Endothelial cell of umbilical vein (primary cell): ENCODE results near the gene NEDD4L. TPM values are rescaled to one million over a fixed set of nuclear protein-coding genes. Genes with fewer than 3 reads are reported as not detected.

Experiments used
- BruUV-seq: library from RNA; stranded (reverse); fragments of 400-500 nt; replicated peaks from 2 replicates; lab custom pipeline; 2021; lab: Mats Ljungman, UMichigan
- CTCF ChIA-PET: fragments of 300-600, 350-600 bp; sonication (Branson Sonifier 250); formaldehyde crosslinking; loops from one replicate; lab custom pipeline; 2021; ENCODE audit warnings: antibody characterized with exemption, inconsistent platforms; lab: Charles Lee
- POLR2A ChIA-PET: fragments of 300-600, 350-600 bp; sonication (Branson Sonifier 250); formaldehyde crosslinking; loops from one replicate; lab custom pipeline; 2021; ENCODE audit warnings: antibody characterized with exemption, inconsistent platforms; lab: Charles Lee
- DNase-seq: peaks from one replicate; pipeline ENCODE4 v3.0.0-alpha.2; 2011; ENCODE audit warnings: low read depth, low spot score
- FAIRE-seq: peaks from 2 replicates; lab custom pipeline; 2011; peaks lifted over from hg19 to GRCh38; lab: Jason Lieb, UNC
- H2AFZ ChIP-seq: 2 replicates; pipeline ENCODE4 v1.6.0; 2012; ENCODE audit warnings: low read depth, low read length, control low read depth, inconsistent platforms
- H3K27ac ChIP-seq: 2 replicates; pipeline ENCODE4 v1.5.1; 2011; ENCODE audit warnings: low read depth, mild to moderate bottlenecking, control low read depth, low read length, moderate library complexity; ENCODE audit not compliant: insufficient read depth
- H3K27me3 ChIP-seq, 2 experiments: 2 replicates each; pipeline versions ENCODE4 v1.6.0 to v1.6.1; 2011; ENCODE audit warnings: low read length in 2 of 2, mixed read lengths in 1 of 2; ENCODE audit not compliant: control insufficient read depth in 2 of 2, insufficient read depth in 2 of 2
- H3K36me3 ChIP-seq, 2 experiments: 2 replicates in 1 of 2; 3 replicates in 1 of 2; pipeline ENCODE4 v1.5.1; 2011; ENCODE audit warnings: low read length in 2 of 2, mild to moderate bottlenecking in 1 of 2, moderate library complexity in 1 of 2; ENCODE audit not compliant: control insufficient read depth in 2 of 2, insufficient read depth in 2 of 2; ENCODE audit errors: extremely low read depth in 1 of 2
- H3K4me1 ChIP-seq: 3 replicates; pipeline ENCODE4 v1.5.1; 2011; ENCODE audit warnings: mild to moderate bottlenecking, low read length; ENCODE audit not compliant: control insufficient read depth, insufficient read depth; ENCODE audit errors: extremely low read depth
- H3K4me2 ChIP-seq: 2 replicates; pipeline ENCODE4 v1.6.1; 2011; ENCODE audit warnings: low read length, control low read depth, mixed read lengths; ENCODE audit not compliant: insufficient read depth
- H3K4me3 ChIP-seq, 3 experiments: fragments of 200-600 bp in 1 of 3; sonication (generic), shearing (Covaris generic) in 1 of 3; replicated peaks in 1 of 3; 2 replicates each; pipeline ENCODE4 v1.5.1; 2011 to 2016; ENCODE audit warnings: control low read depth in 3 of 3, low read length in 3 of 3, mild to moderate bottlenecking in 2 of 3, inconsistent platforms in 1 of 3, low read depth in 1 of 3, moderate library complexity in 1 of 3; ENCODE audit not compliant: insufficient read depth in 1 of 3
- H3K79me2 ChIP-seq: 2 replicates; pipeline ENCODE4 v1.6.0; 2012; ENCODE audit warnings: low read length, inconsistent platforms; ENCODE audit not compliant: control insufficient read depth, insufficient read depth
- H3K9ac ChIP-seq: replicated peaks from 2 replicates; pipeline ENCODE3; 2011; ENCODE audit warnings: low read length, control low read depth; ENCODE audit not compliant: insufficient read depth; ENCODE audit errors: extremely low read depth
- H3K9me1 ChIP-seq: replicated peaks from 3 replicates; pipeline ENCODE4 v1.6.0; 2011; ENCODE audit warnings: mild to moderate bottlenecking, low read length; ENCODE audit not compliant: control insufficient read depth, insufficient read depth; ENCODE audit errors: extremely low read depth
- H3K9me3 ChIP-seq: replicated peaks from 2 replicates; pipeline ENCODE4 v1.5.1; 2012; ENCODE audit warnings: low read length, inconsistent platforms; ENCODE audit not compliant: control insufficient read depth, insufficient read depth
- H4K20me1 ChIP-seq: replicated peaks from 2 replicates; pipeline ENCODE3; 2011; ENCODE audit warnings: mild to moderate bottlenecking, low read length; ENCODE audit not compliant: control insufficient read depth, insufficient read depth; ENCODE audit errors: extremely low read depth
- EZH2 ChIP-seq: IDR thresholded peaks from 2 replicates; pipeline ENCODE4 v1.6.1; 2012; ENCODE audit warnings: borderline replicate concordance, low read depth, mild to moderate bottlenecking, moderate library complexity, low read length, inconsistent platforms; ENCODE audit not compliant: severe bottlenecking
- FOS ChIP-seq: IDR thresholded peaks from 2 replicates; pipeline ENCODE4 v1.6.1; 2011; ENCODE audit warnings: mild to moderate bottlenecking, low read length, moderate library complexity, borderline replicate concordance; ENCODE audit not compliant: insufficient read depth
- GATA2 ChIP-seq: IDR thresholded peaks from 2 replicates; pipeline ENCODE4 v1.7.0; 2011; ENCODE audit warnings: low read depth, mild to moderate bottlenecking, moderate library complexity, mixed read lengths, low read length; ENCODE audit not compliant: insufficient read length, insufficient read depth
- JUN ChIP-seq: IDR thresholded peaks from 2 replicates; pipeline ENCODE4 v1.6.1; 2011; ENCODE audit warnings: borderline replicate concordance, low read depth; ENCODE audit not compliant: insufficient read length, insufficient read depth
- MYC ChIP-seq: IDR thresholded peaks from one replicate; pipeline ENCODE4 v1.6.1; 2011; ENCODE audit warnings: mild to moderate bottlenecking, low read depth, low read length
- POLR2A ChIP-seq: IDR thresholded peaks from 2 replicates; pipeline ENCODE4 v1.6.1; 2012; ENCODE audit warnings: low read depth, mild to moderate bottlenecking, control low read depth, low read length
- POLR2AphosphoS5 ChIP-seq: IDR thresholded peaks from 2 replicates; pipeline ENCODE4 v1.6.1; 2012; ENCODE audit warnings: low read depth, mild to moderate bottlenecking, control low read depth, low read length, moderate library complexity; ENCODE audit not compliant: insufficient read depth
- dilution Hi-C: fragments of 300-500 bp; cut with MboI; formaldehyde crosslinking; loops from one replicate; pipeline ENCODE4 v1.15.0; 2019; ENCODE audit warnings: low sequenced_read_pairs; ENCODE audit not compliant: extremely low pct_ligation_motif_present
- intact Hi-C: fragments of 100-400 bp; cut with micrococcal nuclease; formaldehyde crosslinking; loops from one replicate; pipeline ENCODE4 v1.10.0; 2022
- polyA plus RNA-seq, 4 experiments: library from polyadenylated mRNA; depleted of rRNA in 3 of 4; stranded (reverse) in 3 of 4; unstranded in 1 of 4; fragments of >200 nt; gene quantifications; 2 replicates each; pipeline versions ENCODE4 v1.2.1 to v1.2.3, GENCODE V29; 2011 to 2012; ENCODE audit warnings: missing spikeins in 1 of 4
- total RNA-seq: library from RNA; stranded (reverse); gene quantifications from 2 replicates; pipeline ENCODE4 v1.2.3, GENCODE V29; 2021
- TF ChIP-seq, protein P1 (sequence below): IDR thresholded peaks from 2 replicates; pipeline ENCODE4 v1.6.1; 2011; ENCODE audit not compliant: insufficient read depth, insufficient read length
- TF ChIP-seq, protein P2 (sequence below), 2 donors: IDR thresholded peaks; 1 replicate in 1 of 2; 2 replicates in 1 of 2; pipeline ENCODE4 v1.5.1; 2011; ENCODE audit warnings: low read length in 2 of 2, mild to moderate bottlenecking in 2 of 2, moderate library complexity in 2 of 2, control low read depth in 1 of 2, inconsistent platforms in 1 of 2, low read depth in 1 of 2; ENCODE audit not compliant: insufficient read depth in 1 of 2; ENCODE audit errors: extremely low read depth in 1 of 2

The NEDD4L gene
- total and polyA plus RNA-seq, 2 donors (not counting 3 experiments of a cell fraction or from before 2014, with no cell fraction given), result 20.5 to 78.9 TPM

DNA sequence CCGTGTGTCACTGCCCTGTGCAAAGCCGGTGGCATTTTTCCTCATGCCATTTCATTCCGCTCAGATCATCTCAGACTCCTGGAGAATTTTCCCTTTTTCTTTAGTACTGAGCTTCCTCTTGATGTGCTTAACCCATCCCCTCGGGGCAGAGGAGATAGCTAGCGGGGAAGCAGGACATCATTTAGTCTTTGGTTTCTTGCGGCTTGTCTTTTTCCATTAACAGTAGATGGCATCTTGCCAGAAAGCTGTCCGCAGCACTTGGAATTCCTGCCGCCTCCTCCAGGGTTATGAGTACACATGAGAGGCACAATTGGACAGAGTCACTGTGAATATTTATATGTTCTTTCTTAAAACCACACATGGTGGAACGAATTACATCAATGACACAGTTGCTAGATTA, 358.2 kb downstream of the NEDD4L start:
- no TSS peak for BruUV-seq

More for the DNA sequence above, 358.2 kb downstream of the NEDD4L start:
- no peak overlapping the region for H3K27ac ChIP-seq
- H3K9me1 ChIP-seq, result no peaks in the 10 kb centered on the region
- peaks cover 7% of the 10 kb centered on the region for H3K4me1 ChIP-seq
- no peaks in the 10 kb centered on the region for H4K20me1 ChIP-seq
- no peaks in the 10 kb centered on the region for H3K79me2 ChIP-seq
- H3K4me2 ChIP-seq, result no peak overlapping the region
- FAIRE-seq (no peak), DNase-seq (no peak)
- H3K4me3 ChIP-seq, result no peak overlapping the region
- dilution Hi-C loops, result no loop called here
- CTCF ChIA-PET, result interaction anchor here (1.9 kb wide), 2 partner anchors 95 to 280 kb away, joined by 4 read pairs; no protein-coding TSS in a partner anchor
- no peaks in the 10 kb centered on the region for H3K9me3 ChIP-seq
- TF ChIP-seq JUN (no peak), FOS (no peak), EZH2 (no peak), GATA2 (no peak), MYC (no peak), POLR2A (no peak), POLR2AphosphoS5 (no peak)
- TF ChIP-seq, protein P1, sequence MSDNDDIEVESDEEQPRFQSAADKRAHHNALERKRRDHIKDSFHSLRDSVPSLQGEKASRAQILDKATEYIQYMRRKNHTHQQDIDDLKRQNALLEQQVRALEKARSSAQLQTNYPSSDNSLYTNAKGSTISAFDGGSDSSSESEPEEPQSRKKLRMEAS, result no peak
- TF ChIP-seq, protein P2, sequence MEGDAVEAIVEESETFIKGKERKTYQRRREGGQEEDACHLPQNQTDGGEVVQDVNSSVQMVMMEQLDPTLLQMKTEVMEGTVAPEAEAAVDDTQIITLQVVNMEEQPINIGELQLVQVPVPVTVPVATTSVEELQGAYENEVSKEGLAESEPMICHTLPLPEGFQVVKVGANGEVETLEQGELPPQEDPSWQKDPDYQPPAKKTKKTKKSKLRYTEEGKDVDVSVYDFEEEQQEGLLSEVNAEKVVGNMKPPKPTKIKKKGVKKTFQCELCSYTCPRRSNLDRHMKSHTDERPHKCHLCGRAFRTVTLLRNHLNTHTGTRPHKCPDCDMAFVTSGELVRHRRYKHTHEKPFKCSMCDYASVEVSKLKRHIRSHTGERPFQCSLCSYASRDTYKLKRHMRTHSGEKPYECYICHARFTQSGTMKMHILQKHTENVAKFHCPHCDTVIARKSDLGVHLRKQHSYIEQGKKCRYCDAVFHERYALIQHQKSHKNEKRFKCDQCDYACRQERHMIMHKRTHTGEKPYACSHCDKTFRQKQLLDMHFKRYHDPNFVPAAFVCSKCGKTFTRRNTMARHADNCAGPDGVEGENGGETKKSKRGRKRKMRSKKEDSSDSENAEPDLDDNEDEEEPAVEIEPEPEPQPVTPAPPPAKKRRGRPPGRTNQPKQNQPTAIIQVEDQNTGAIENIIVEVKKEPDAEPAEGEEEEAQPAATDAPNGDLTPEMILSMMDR (IDR thresholded peaks at IDR 0.05; ENCODE audit: extremely low read depth in 1 of 2, insufficient read depth in 1 of 2, low read depth in 1 of 2, low read length in 2 of 2), result no peak
- H2AFZ ChIP-seq, result no peak overlapping the region
- H3K9ac ChIP-seq, result no peak overlapping the region
- intact Hi-C loops, result no loop called here
- no peaks in the 10 kb centered on the region for H3K36me3 ChIP-seq
- no peaks in the 10 kb centered on the region for H3K27me3 ChIP-seq
- POLR2A ChIA-PET, result no interaction called here
